Caco-2 (cell line): ENCODE measurements around the gene LRG1. TPM values are rescaled to one million over a fixed set of nuclear protein-coding genes. Genes with fewer than 3 reads are reported as not detected.

ENCODE experiments used
- BruUV-seq: library from RNA; stranded (reverse); fragments of 400-500 nt; replicated peaks from 2 replicates; lab custom pipeline; 2021; lab: Mats Ljungman, UMichigan
- CTCF ChIA-PET: fragments of 300-600 bp; sonication (Branson Sonifier 250); formaldehyde crosslinking; loops from one replicate; lab custom pipeline; 2022; ENCODE audit warnings: antibody characterized with exemption; lab: Charles Lee
- POLR2A ChIA-PET: fragments of 300-600 bp; sonication (Branson Sonifier 250); formaldehyde crosslinking; loops from one replicate; lab custom pipeline; 2022; ENCODE audit warnings: antibody characterized with exemption; lab: Charles Lee
- DNase-seq, 2 experiments: peaks; one replicate each; pipeline versions ENCODE4 v3.0.0 to v3.0.0-alpha.2; 2020 to 2022
- H3K27me3 ChIP-seq: replicated peaks from 2 replicates; pipeline ENCODE4 v1.6.0; 2011; ENCODE audit warnings: low read length; ENCODE audit not compliant: control insufficient read depth, insufficient read depth
- H3K36me3 ChIP-seq: 2 replicates; pipeline ENCODE4 v1.5.1; 2011; ENCODE audit warnings: low read length; ENCODE audit not compliant: control insufficient read depth, insufficient read depth
- H3K4me1 ChIP-seq: fragments of 250-450 bp; sonication (Bioruptor Pico); 2 replicates; pipeline ENCODE4 v1.5.1; 2020; ENCODE audit warnings: mild to moderate bottlenecking
- H3K4me3 ChIP-seq: 2 replicates; pipeline ENCODE4 v1.5.1; 2011; ENCODE audit warnings: low read depth, mild to moderate bottlenecking, control low read depth, low read length
- H3K9me3 ChIP-seq: fragments of 250-450 bp; sonication (Bioruptor Pico); 2 replicates; pipeline ENCODE4 v1.5.1; 2020; ENCODE audit warnings: mild to moderate bottlenecking, moderate library complexity
- H3K27ac Mint-ChIP-seq: one replicate; pipeline ENCODE4 v1.8.0; 2022; ENCODE audit warnings: mixed read lengths; ENCODE audit not compliant: unreplicated experiment
- H3K27me3 Mint-ChIP-seq: one replicate; pipeline ENCODE4 v1.8.0; 2022; ENCODE audit warnings: mixed read lengths; ENCODE audit not compliant: insufficient read depth, unreplicated experiment
- H3K36me3 Mint-ChIP-seq: one replicate; pipeline ENCODE4 v1.8.0; 2022; ENCODE audit warnings: mild to moderate bottlenecking, mixed read lengths; ENCODE audit not compliant: insufficient read depth, unreplicated experiment
- H3K4me1 Mint-ChIP-seq: one replicate; pipeline ENCODE4 v1.8.0; 2022; ENCODE audit warnings: low read depth, mixed read lengths; ENCODE audit not compliant: unreplicated experiment
- H3K4me3 Mint-ChIP-seq: one replicate; pipeline ENCODE4 v1.8.0; 2022; ENCODE audit warnings: mild to moderate bottlenecking, moderate library complexity, mixed read lengths; ENCODE audit not compliant: unreplicated experiment
- H3K9me3 Mint-ChIP-seq: one replicate; pipeline ENCODE4 v1.8.0; 2022; ENCODE audit warnings: mixed read lengths; ENCODE audit not compliant: unreplicated experiment
- CTCF ChIP-seq, 2 experiments: fragments of 200-600 bp in 1 of 2; IDR thresholded peaks; 1 replicate in 1 of 2; 2 replicates in 1 of 2; pipeline versions ENCODE4 v1.5.1 to v1.8.0; 2011 to 2022; ENCODE audit warnings: antibody characterized with exemption in 1 of 2, control low read depth in 1 of 2, inconsistent platforms in 1 of 2, low read depth in 1 of 2, low read length in 1 of 2, mild to moderate bottlenecking in 1 of 2, moderate library complexity in 1 of 2; ENCODE audit not compliant: insufficient read depth in 1 of 2, severe bottlenecking in 1 of 2, unreplicated experiment in 1 of 2
- intact Hi-C: fragments of 100-400 bp; cut with micrococcal nuclease; formaldehyde crosslinking; loops from one replicate; pipeline ENCODE4 v1.10.0; 2022; ENCODE audit not compliant: unreplicated experiment
- total RNA-seq: library from RNA; stranded (reverse); gene quantifications from 2 replicates; pipeline ENCODE4 v1.2.3, GENCODE V29; 2022

LRG1 gene
- total RNA-seq, 1 experiment from 2014 or later = 0.61 TPM

GRCh38 chr19:4519521-4520277, 20.1 kb downstream of the LRG1 start:
- intact Hi-C loops = no loop called here
- no peaks in the 10 kb centered on the region for H3K36me3 ChIP-seq
- TF ChIP-seq CTCF (IDR thresholded peaks at IDR 0.05; ENCODE audit: insufficient read depth in 1 of 2, low read depth in 1 of 2, low read length in 1 of 2, severe bottlenecking in 1 of 2, unreplicated experiment in 1 of 2) = no peak
- peaks cover 16% of the 10 kb centered on the region for H3K4me1 ChIP-seq
- no TSS peak for BruUV-seq
- Mint-ChIP-seq H3K4me1 (peaks cover 14% of the 10 kb centered on the region), H3K36me3 (no peaks in the 10 kb centered on the region), H3K27ac (no peak overlapping the region), H3K9me3 (no peaks in the 10 kb centered on the region), H3K4me3 (no peak overlapping the region), H3K27me3 (no peaks in the 10 kb centered on the region)
- no peak overlapping the region for H3K4me3 ChIP-seq
- DNase-seq = no peak
- no peaks in the 10 kb centered on the region for H3K27me3 ChIP-seq
- POLR2A ChIA-PET = no interaction called here
- CTCF ChIA-PET = no interaction called here
- no peaks in the 10 kb centered on the region for H3K9me3 ChIP-seq

GRCh38 chr19:4519172-4519496, 20.7 kb downstream of the LRG1 start:
- ChIA-PET CTCF (no interaction called here), POLR2A (no interaction called here)
- Histone ChIP-seq H3K4me1 (peaks cover 16% of the 10 kb centered on the region), H3K4me3 (no peak overlapping the region), H3K27me3 (no peaks in the 10 kb centered on the region), H3K9me3 (no peaks in the 10 kb centered on the region), H3K36me3 (no peaks in the 10 kb centered on the region)
- H3K27ac Mint-ChIP-seq = no peak overlapping the region
- no peaks in the 10 kb centered on the region for H3K27me3 Mint-ChIP-seq
- no peak for TF ChIP-seq CTCF (IDR thresholded peaks at IDR 0.05; ENCODE audit: insufficient read depth in 1 of 2, low read depth in 1 of 2, low read length in 1 of 2, severe bottlenecking in 1 of 2, unreplicated experiment in 1 of 2)
- no peaks in the 10 kb centered on the region for H3K9me3 Mint-ChIP-seq
- peaks cover 14% of the 10 kb centered on the region for H3K4me1 Mint-ChIP-seq
- BruUV-seq = no TSS peak
- DNase-seq = no peak
- no peak overlapping the region for H3K4me3 Mint-ChIP-seq
- H3K36me3 Mint-ChIP-seq = no peaks in the 10 kb centered on the region
- intact Hi-C loops = no loop called here

- ChIA-PET POLR2A (no interaction called here), CTCF (no interaction called here)
- TF ChIP-seq CTCF (IDR thresholded peaks at IDR 0.05; ENCODE audit: insufficient read depth in 1 of 2, low read depth in 1 of 2, low read length in 1 of 2, severe bottlenecking in 1 of 2, unreplicated experiment in 1 of 2) = no peak
- Histone ChIP-seq H3K4me3 (no peak within 1 kb of the TSS), H3K27me3 (no peaks in the 10 kb centered on the region), H3K36me3 (no peaks in the 10 kb centered on the region), H3K9me3 (no peaks in the 10 kb centered on the region), H3K4me1 (peaks cover 16% of the 10 kb centered on the region)
- no TSS peak for BruUV-seq
- Mint-ChIP-seq H3K4me1 (peaks cover 14% of the 10 kb centered on the region), H3K36me3 (no peaks in the 10 kb centered on the region), H3K4me3 (no peak within 1 kb of the TSS), H3K27me3 (no peaks in the 10 kb centered on the region), H3K27ac (no peak within 1 kb of the TSS), H3K9me3 (no peaks in the 10 kb centered on the region)
- intact Hi-C loops = no loop called here
- no peak for DNase-seq
Observed at GRCh38 chr19:4518345-4519171, 21.3 kb downstream of the LRG1 start, which contains the start of gene PLIN4. Gene PLIN4 (minus strand): TSS chr19:4518486. CDS start chr19:4518272, 214 bp downstream.
